ENCODE measurements around the gene NKAIN4. TPM values are rescaled to one million over a fixed set of nuclear protein-coding genes. Genes with fewer than 3 reads are reported as not detected.

Gene NKAIN4
- total RNA-seq, 1 experiment from 2014 or later: not detected

GRCh38 chr20:63281742-63282665 lies 27.7 kb upstream of the NKAIN4 start:
- peaks cover 62% of the 10 kb centered on the region for H3K36me3 ChIP-seq
- H3K9me3 ChIP-seq: no peaks in the 10 kb centered on the region
- H3K4me3 ChIP-seq: no peak overlapping the region
- no peak for DNase-seq
- no peaks in the 10 kb centered on the region for H3K27me3 ChIP-seq

GRCh38 chr20:63280929-63281545 lies 26.8 kb upstream of the NKAIN4 start:
- H3K27me3 ChIP-seq: no peaks in the 10 kb centered on the region

GRCh38 chr20:63280371-63280770 lies 26.1 kb upstream of the NKAIN4 start:
- no peaks in the 10 kb centered on the region for H3K27me3 ChIP-seq
- no peak for DNase-seq
- H3K9me3 ChIP-seq: no peaks in the 10 kb centered on the region
- H3K36me3 ChIP-seq: peaks cover 71% of the 10 kb centered on the region
- H3K4me3 ChIP-seq: no peak overlapping the region

More at GRCh38 chr20:63280929-63281545, 26.8 kb upstream of the NKAIN4 start:
- Histone ChIP-seq H3K4me3 (no peak overlapping the region), H3K9me3 (no peaks in the 10 kb centered on the region), H3K36me3 (peaks cover 71% of the 10 kb centered on the region)
- DNase-seq: no peak

- no peaks in the 10 kb centered on the region for H3K27me3 ChIP-seq
- H3K9me3 ChIP-seq: no peaks in the 10 kb centered on the region
- DNase-seq: no peak
- peaks cover 73% of the 10 kb centered on the region for H3K36me3 ChIP-seq
- no peak overlapping the region for H3K4me3 ChIP-seq
Measured at GRCh38 chr20:63279931-63280330, 25.7 kb upstream of the NKAIN4 start.

GRCh38 chr20:63278661-63279060 lies 24.4 kb upstream of the NKAIN4 start:
- no peaks in the 10 kb centered on the region for H3K27me3 ChIP-seq
- H3K4me3 ChIP-seq: no peak overlapping the region
- H3K9me3 ChIP-seq: no peaks in the 10 kb centered on the region
- no peak for DNase-seq
- peaks cover 82% of the 10 kb centered on the region for H3K36me3 ChIP-seq

- Histone ChIP-seq H3K27me3 (no peaks in the 10 kb centered on the region), H3K4me3 (no peak overlapping the region), H3K9me3 (no peaks in the 10 kb centered on the region), H3K36me3 (peaks cover 78% of the 10 kb centered on the region)
- no peak for DNase-seq
Measured at GRCh38 chr20:63277466-63278272, 23.4 kb upstream of the NKAIN4 start.

GRCh38 chr20:63276956-63277355 lies 22.7 kb upstream of the NKAIN4 start:
- H3K4me3 ChIP-seq: no peak overlapping the region
- DNase-seq: no peak
- H3K27me3 ChIP-seq: no peaks in the 10 kb centered on the region
- no peaks in the 10 kb centered on the region for H3K9me3 ChIP-seq
- peaks cover 76% of the 10 kb centered on the region for H3K36me3 ChIP-seq

GRCh38 chr20:63275825-63276224 lies 21.6 kb upstream of the NKAIN4 start:
- no peak overlapping the region for H3K4me3 ChIP-seq
- H3K36me3 ChIP-seq: peaks cover 66% of the 10 kb centered on the region
- H3K9me3 ChIP-seq: no peaks in the 10 kb centered on the region
- DNase-seq: no peak
- H3K27me3 ChIP-seq: no peaks in the 10 kb centered on the region

GRCh38 chr20:63274381-63275228 lies 20.3 kb upstream of the NKAIN4 start:
- DNase-seq: no peak
- Histone ChIP-seq H3K36me3 (peaks cover 54% of the 10 kb centered on the region), H3K4me3 (no peak overlapping the region; the same call in 1 of the 2 replicates), H3K27me3 (no peaks in the 10 kb centered on the region), H3K9me3 (no peaks in the 10 kb centered on the region)

GRCh38 chr20:63273635-63274380 lies 19.5 kb upstream of the NKAIN4 start:
- Histone ChIP-seq H3K9me3 (no peaks in the 10 kb centered on the region), H3K4me3 (peak overlapping the region; percentile 86), H3K36me3 (peaks cover 48% of the 10 kb centered on the region), H3K27me3 (no peaks in the 10 kb centered on the region)
- DNase-seq: peak; percentile 53

GRCh38 chr20:63273059-63273579 lies 18.9 kb upstream of the NKAIN4 start:
- no peaks in the 10 kb centered on the region for H3K27me3 ChIP-seq
- H3K36me3 ChIP-seq: peaks cover 41% of the 10 kb centered on the region
- H3K4me3 ChIP-seq: peak overlapping the region; percentile 86
- no peaks in the 10 kb centered on the region for H3K9me3 ChIP-seq
- DNase-seq: no peak

- Histone ChIP-seq H3K27me3 (no peaks in the 10 kb centered on the region), H3K9me3 (no peaks in the 10 kb centered on the region), H3K36me3 (peaks cover 34% of the 10 kb centered on the region), H3K4me3 (peak within 1 kb of the TSS; percentile 86)
- DNase-seq: peak; percentile 92
Measured at GRCh38 chr20:63272105-63273058, 18.1 kb upstream of the NKAIN4 start, which contains the start of gene ARFGAP1. ARFGAP1 (plus strand) TSS chr20:63272813; CDS start chr20:63275581, 2,768 bp downstream.

- Histone ChIP-seq H3K4me3 (no peak overlapping the region), H3K36me3 (peaks cover 17% of the 10 kb centered on the region), H3K27me3 (no peaks in the 10 kb centered on the region), H3K9me3 (no peaks in the 10 kb centered on the region)
- DNase-seq: no peak
Measured at GRCh38 chr20:63270606-63271325, 16.5 kb upstream of the NKAIN4 start.

GRCh38 chr20:63269724-63270123 lies 15.5 kb upstream of the NKAIN4 start:
- no peak for DNase-seq
- no peaks in the 10 kb centered on the region for H3K9me3 ChIP-seq
- H3K36me3 ChIP-seq: peaks cover 7% of the 10 kb centered on the region
- H3K27me3 ChIP-seq: no peaks in the 10 kb centered on the region
- H3K4me3 ChIP-seq: no peak overlapping the region

All from MG63 (cell line).